Measurements from ENCODE around the gene C1orf105.

The C1orf105 gene

DNA sequence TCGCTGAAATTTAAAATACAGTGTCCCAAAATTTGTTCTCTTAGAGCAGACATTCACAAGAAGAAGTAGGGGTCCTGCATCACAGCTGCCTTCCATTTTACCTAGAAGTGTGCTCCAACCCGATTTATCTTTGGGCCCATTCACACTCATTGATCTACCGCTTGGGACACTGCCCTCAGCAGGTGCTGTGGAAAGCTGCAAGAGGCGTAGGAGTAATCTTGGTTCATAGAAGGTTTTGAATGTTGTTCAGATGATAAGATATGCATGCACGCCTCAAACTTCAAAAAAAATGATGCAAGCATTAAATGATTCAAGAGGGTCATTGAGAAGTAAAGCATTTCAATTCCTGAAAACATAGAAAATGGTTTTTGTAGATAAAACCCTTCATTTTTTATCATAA lies 18.6 kb upstream of the C1orf105 start:
- peaks cover 48% of the 10 kb centered on the region for H3K4me1 Mint-ChIP-seq (ENCODE audit: low read depth)

DNA sequence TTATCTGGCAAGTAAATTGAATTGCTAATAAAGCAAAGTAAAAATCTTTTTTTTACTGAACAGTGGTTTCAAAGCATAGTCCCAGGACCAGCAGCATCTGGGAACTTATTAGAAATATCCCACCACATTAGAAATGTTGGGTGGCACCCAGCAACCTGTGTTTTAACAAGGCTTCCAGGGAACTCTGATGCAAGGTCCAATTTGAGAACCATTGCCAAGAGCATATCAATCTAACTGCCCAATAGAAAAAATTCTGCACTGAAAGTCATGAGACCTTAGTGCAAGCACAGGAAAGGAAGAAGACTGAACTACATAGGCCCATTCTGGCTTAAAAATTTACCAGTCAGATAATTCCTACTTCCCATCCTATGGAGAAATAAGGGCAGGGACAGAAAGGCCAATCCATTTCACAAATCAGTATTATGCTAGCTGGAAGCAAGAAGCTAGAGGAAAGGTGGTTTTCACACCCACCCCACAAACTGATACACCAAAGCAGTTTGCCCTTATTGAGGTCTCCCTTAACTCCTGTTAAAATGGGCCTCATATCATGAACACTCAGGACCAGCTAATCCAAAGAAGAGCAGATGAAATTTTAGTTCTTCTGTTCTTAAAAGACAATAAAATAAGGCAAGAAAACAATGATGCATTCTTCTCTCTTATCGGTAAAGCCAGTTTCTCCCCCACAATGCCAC lies 17.5 kb upstream of the C1orf105 start:
- Mint-ChIP-seq H3K4me3 (no peak overlapping the region), H3K27me3 (no peaks in the 10 kb centered on the region), H3K36me3 (ENCODE audit: low read depth) (no peaks in the 10 kb centered on the region), H3K27ac (no peak overlapping the region), H3K9me3 (no peaks in the 10 kb centered on the region), H3K4me1 (ENCODE audit: low read depth) (peaks cover 37% of the 10 kb centered on the region)

More for the DNA sequence above, 18.6 kb upstream of the C1orf105 start:
- H3K27me3 Mint-ChIP-seq, result no peaks in the 10 kb centered on the region
- no peak overlapping the region for H3K27ac Mint-ChIP-seq
- no peaks in the 10 kb centered on the region for H3K9me3 Mint-ChIP-seq
- H3K36me3 Mint-ChIP-seq (ENCODE audit: low read depth), result no peaks in the 10 kb centered on the region
- no peak overlapping the region for H3K4me3 Mint-ChIP-seq

DNA sequence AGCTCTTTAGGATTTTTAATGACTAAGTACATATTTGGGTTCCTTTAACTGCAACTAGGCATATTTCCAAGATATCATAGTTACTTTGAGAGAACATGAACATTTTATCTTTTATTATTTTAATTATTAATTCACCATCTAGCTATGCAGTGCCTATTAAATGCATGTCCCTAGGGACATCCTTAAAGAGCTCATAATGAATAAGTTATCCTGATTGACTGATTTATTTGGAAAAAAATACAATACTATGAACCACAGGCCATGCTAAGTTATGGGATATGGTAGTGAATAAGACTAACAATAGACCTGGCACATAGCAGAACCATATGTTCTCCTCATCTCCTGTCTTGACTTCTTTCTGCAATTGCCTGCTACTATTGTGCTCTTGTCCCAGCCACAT lies 16.4 kb upstream of the C1orf105 start:
- H3K4me1 Mint-ChIP-seq (ENCODE audit: low read depth), result peaks cover 26% of the 10 kb centered on the region
- H3K9me3 Mint-ChIP-seq, result no peaks in the 10 kb centered on the region
- no peak overlapping the region for H3K27ac Mint-ChIP-seq
- no peak overlapping the region for H3K4me3 Mint-ChIP-seq
- H3K27me3 Mint-ChIP-seq, result no peaks in the 10 kb centered on the region
- H3K36me3 Mint-ChIP-seq (ENCODE audit: low read depth), result no peaks in the 10 kb centered on the region

DNA sequence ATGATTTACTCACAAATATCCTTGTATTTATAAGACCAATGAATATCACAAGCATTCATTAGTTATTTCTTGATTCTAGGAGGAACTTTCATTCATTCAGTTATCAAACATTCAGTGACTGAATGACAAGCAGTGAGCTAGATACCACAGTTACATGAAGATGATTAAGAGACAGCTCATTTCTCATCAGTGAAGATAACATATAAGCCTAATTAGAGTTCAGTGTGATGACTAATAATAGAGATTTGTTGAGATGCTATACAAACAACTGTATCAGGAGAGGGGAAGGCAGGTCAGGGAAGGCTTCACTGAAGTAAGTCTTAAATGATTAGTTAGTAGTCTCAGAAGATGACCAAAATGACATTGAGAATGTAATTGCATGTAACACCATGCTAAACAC lies 14.6 kb upstream of the C1orf105 start:
- Mint-ChIP-seq H3K27ac (no peak overlapping the region), H3K27me3 (no peaks in the 10 kb centered on the region), H3K36me3 (ENCODE audit: low read depth) (no peaks in the 10 kb centered on the region), H3K9me3 (no peaks in the 10 kb centered on the region), H3K4me1 (ENCODE audit: low read depth) (peaks cover 8% of the 10 kb centered on the region), H3K4me3 (no peak overlapping the region)

DNA sequence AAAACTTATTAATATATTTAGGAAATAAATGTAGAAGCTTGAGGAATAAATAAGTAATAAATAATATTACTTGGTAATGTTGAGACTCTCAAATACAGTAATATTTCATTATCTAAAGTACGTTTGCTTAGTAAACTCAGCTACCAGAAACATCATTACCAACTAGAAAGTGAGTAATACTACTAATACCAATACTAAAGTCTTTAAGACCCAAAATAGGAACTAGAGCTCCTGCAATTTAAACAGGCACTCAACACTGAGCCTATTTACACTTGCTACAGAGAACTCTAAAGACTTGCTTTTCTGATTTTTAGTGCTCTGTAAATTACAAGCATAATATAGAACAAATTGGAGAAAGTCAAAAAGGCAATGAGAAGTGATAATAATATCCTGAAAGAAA lies 13.5 kb upstream of the C1orf105 start:
- Mint-ChIP-seq H3K4me1 (ENCODE audit: low read depth) (peaks cover 9% of the 10 kb centered on the region), H3K27ac (no peak overlapping the region), H3K9me3 (no peaks in the 10 kb centered on the region), H3K27me3 (no peaks in the 10 kb centered on the region), H3K36me3 (ENCODE audit: low read depth) (no peaks in the 10 kb centered on the region), H3K4me3 (no peak overlapping the region)

DNA sequence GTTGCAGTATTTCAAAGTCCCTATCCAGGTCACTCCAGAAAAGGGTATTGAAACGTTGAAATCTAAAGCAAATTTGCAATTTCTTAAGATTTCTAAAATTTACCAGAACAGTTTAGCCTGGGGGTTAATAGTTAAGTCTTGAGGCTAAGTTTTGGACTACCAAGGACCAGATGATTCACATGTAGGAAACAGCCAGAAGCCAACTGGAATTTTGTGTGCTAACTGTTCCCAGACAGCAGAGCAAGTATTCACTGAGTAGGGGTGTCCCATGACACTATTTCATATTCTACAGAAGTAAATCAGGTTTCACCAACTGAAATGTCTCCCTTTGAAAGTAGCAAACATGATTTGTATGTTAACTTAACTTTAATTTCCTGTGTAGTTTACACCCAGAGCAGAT lies 11.5 kb upstream of the C1orf105 start:
- no peaks in the 10 kb centered on the region for H3K27me3 Mint-ChIP-seq
- H3K9me3 Mint-ChIP-seq, result no peaks in the 10 kb centered on the region
- H3K4me3 Mint-ChIP-seq, result no peak overlapping the region
- no peaks in the 10 kb centered on the region for H3K36me3 Mint-ChIP-seq (ENCODE audit: low read depth)
- H3K4me1 Mint-ChIP-seq (ENCODE audit: low read depth), result peaks cover 3% of the 10 kb centered on the region
- no peak overlapping the region for H3K27ac Mint-ChIP-seq

DNA sequence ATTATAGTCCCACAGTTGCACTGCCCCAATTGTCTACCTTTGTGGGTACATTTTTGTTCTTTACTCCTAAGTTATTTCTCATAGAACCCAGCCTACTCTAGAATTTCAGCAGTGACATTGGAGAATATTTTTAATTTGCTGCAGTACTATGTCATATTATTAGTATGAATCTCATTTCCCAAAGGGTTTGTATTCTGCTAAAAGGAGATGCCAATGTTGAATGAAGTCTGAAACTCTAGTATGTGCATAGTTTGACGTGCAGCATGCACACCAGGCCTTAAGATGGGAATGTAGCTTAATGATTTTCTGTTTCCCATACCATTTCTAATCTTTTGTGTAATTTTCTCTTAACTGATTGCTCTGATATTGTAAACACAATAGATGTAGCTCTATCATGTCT lies 10.5 kb upstream of the C1orf105 start:
- Mint-ChIP-seq H3K27me3 (no peaks in the 10 kb centered on the region), H3K9me3 (no peaks in the 10 kb centered on the region), H3K36me3 (ENCODE audit: low read depth) (no peaks in the 10 kb centered on the region), H3K27ac (no peak overlapping the region), H3K4me3 (no peak overlapping the region), H3K4me1 (ENCODE audit: low read depth) (peaks cover 3% of the 10 kb centered on the region)

DNA sequence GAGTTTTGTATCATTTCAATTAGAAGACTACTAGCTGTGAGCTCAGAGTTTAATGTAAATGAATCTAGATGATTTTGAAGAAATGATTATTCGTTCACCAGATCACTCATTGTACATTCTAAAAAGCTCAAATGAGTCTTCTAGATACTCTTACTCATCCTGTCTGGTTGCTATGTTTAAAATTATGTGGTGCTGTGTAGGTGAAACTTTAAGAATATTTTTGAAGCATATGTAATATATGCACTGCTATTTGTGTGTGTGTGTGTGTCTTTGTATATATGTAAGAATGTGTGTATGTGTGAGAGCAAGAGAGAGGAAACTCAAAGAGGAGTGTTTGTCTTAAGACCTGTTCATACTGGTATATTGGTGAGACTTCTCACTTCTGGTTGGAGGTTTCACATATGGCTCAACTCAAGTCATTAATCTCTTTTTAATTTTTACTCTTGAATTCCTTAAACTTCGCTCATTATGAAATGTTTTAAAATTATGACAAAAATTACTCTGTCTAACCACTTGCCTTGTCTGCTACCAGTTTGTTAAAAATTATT lies 8.6 kb upstream of the C1orf105 start:
- Mint-ChIP-seq H3K27ac (no peak overlapping the region), H3K27me3 (no peaks in the 10 kb centered on the region), H3K9me3 (no peaks in the 10 kb centered on the region), H3K36me3 (ENCODE audit: low read depth) (no peaks in the 10 kb centered on the region), H3K4me1 (ENCODE audit: low read depth) (peaks cover 3% of the 10 kb centered on the region), H3K4me3 (no peak overlapping the region)

DNA sequence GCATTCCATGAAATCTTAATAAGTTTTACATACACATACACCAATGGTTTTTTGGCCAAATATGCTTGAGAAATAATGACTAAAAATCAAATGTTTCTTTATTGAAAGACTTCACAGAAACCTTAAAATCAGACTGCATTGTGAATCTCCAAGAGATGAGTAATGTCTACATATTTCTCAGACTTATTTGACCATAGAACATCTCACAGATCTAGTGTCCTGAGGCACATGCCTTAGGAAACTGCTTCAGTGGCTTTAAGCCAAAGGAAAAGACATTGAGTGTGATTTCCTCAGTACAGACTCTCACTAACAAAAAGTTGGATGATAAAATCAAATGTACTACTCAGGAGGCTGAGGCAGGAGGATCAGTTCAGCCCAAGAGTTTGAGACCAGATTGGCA lies 6.2 kb upstream of the C1orf105 start:
- Mint-ChIP-seq H3K4me3 (no peak overlapping the region), H3K9me3 (no peaks in the 10 kb centered on the region), H3K27me3 (no peaks in the 10 kb centered on the region), H3K36me3 (ENCODE audit: low read depth) (no peaks in the 10 kb centered on the region), H3K27ac (no peak overlapping the region), H3K4me1 (ENCODE audit: low read depth) (peaks cover 6% of the 10 kb centered on the region)

DNA sequence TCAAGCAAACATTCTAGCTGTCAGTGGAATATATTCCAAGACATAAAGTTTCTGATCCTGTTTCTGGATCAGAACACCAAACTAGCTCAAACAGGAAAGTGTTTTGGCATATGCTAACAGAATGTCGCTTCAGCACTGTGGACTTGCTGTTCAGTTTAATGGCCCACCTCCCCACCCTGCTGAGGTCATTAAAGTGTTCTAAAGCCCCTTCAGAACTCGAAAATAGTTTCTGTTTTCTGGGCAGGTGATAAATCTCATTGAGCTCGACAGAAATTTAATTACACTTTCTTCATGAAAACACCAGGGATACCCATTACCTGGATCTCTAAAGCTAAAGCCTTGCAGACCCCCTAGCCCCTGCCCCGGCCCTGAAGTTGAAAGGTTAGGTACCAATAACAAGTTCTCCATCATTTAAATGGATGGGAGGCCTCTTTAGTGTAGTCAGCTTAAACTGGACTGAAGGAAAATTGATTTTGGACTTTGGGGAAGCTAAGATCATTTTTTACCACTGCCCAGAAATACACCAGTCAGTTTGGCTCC lies 3.9 kb upstream of the C1orf105 start:
- no peaks in the 10 kb centered on the region for H3K9me3 Mint-ChIP-seq
- no peaks in the 10 kb centered on the region for H3K36me3 Mint-ChIP-seq (ENCODE audit: low read depth)
- H3K27me3 Mint-ChIP-seq, result no peaks in the 10 kb centered on the region
- no peak overlapping the region for H3K27ac Mint-ChIP-seq
- H3K4me1 Mint-ChIP-seq (ENCODE audit: low read depth), result peaks cover 10% of the 10 kb centered on the region
- H3K4me3 Mint-ChIP-seq, result no peak overlapping the region

DNA sequence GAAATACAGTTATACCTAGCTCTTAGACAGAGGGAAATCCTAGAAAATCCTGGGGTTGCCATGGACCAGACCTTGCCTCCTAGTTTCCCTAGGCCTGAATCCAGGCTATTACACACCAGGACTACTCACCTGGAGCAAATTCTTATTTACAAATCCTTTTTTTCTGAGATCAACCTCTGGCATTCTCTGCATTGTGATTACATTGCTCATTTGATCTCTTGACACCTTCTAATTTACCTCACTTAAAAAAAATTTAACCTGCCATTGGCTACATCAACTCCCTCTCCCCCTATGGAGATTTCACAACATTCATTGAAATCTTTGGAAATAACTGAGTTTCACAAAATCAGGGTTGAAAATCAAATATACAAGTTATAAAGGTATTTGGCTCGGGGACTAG lies 2.9 kb upstream of the C1orf105 start:
- no peak overlapping the region for H3K4me3 Mint-ChIP-seq
- H3K27ac Mint-ChIP-seq, result no peak overlapping the region
- no peaks in the 10 kb centered on the region for H3K36me3 Mint-ChIP-seq (ENCODE audit: low read depth)
- H3K4me1 Mint-ChIP-seq (ENCODE audit: low read depth), result peaks cover 7% of the 10 kb centered on the region
- no peaks in the 10 kb centered on the region for H3K27me3 Mint-ChIP-seq
- no peaks in the 10 kb centered on the region for H3K9me3 Mint-ChIP-seq

DNA sequence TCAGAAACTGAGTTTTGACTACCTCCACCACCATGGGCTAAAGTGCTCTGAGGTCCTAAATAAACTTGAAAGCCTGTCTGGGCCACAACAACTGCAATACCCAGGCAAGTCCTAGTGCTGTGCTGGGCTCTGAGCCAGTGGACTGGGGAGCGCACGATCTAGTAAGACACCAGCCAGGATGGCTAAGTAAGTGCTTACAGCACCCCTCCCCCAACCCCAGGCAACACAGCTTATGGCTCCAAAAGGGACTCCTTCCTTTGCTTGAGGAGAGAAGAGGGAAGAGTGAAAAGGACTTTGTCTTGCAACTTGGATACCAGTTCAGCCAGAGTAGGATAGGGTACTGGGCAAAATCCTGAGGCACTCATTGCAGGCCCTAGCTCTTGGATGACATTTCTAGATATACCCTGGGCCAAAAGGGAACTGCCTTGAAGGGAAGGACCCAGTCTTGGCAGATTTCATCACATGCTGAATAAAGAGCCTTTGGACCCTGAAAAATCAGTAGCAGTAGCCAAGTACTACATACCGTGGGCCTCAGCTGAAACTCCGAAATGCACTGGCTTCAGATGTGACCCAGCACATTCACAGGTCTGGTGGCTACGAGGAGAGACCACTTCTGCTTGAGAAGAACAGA lies 1.6 kb downstream of the C1orf105 start:
- Mint-ChIP-seq H3K27ac (no peak overlapping the region), H3K4me1 (ENCODE audit: low read depth) (peaks cover 7% of the 10 kb centered on the region), H3K4me3 (no peak overlapping the region), H3K27me3 (no peaks in the 10 kb centered on the region), H3K36me3 (ENCODE audit: low read depth) (no peaks in the 10 kb centered on the region), H3K9me3 (no peaks in the 10 kb centered on the region)

DNA sequence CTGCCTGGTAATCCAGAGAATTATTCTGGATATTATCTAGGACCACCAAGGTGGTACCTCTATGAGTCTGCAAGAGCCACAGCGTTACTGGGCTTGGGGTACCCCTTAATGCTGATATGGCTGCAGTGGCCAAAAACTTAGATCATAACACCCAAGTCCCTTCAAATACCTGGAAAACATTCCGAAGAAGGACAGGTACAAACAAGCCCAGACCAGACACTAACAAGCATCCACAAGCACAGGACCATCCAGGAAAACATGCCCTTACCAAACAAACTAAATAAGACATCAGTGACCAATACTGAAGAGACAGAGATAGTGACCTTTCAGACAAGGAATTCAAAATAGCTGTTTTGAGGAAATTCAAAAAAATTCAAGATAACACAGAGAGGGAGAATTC lies 2.9 kb downstream of the C1orf105 start:
- Mint-ChIP-seq H3K27ac (no peak overlapping the region), H3K4me1 (ENCODE audit: low read depth) (peaks cover 7% of the 10 kb centered on the region), H3K27me3 (no peaks in the 10 kb centered on the region), H3K36me3 (ENCODE audit: low read depth) (no peaks in the 10 kb centered on the region), H3K4me3 (no peak overlapping the region), H3K9me3 (no peaks in the 10 kb centered on the region)

DNA sequence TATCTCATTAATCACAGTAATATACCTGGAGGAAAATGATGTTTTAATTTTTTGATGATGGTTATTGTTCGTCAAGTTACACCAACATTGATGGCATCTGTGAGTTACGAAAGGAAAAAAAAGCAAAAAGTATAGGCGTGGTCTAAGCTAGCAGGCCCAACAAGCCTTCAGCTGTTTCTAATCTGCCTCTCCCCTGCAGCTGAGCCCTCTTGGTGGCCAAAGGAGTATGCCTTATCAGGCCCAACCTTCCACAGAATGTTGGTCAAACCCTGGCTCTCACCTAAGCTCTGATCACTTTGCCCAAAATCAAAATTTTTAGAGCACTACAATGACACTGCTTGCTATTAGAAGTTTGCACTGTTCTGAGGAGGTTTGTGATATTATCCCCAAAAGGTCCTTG lies 4.9 kb downstream of the C1orf105 start:
- Mint-ChIP-seq H3K4me1 (ENCODE audit: low read depth) (peaks cover 15% of the 10 kb centered on the region), H3K27ac (no peak overlapping the region), H3K36me3 (ENCODE audit: low read depth) (no peaks in the 10 kb centered on the region), H3K4me3 (no peak overlapping the region), H3K27me3 (no peaks in the 10 kb centered on the region), H3K9me3 (no peaks in the 10 kb centered on the region)

DNA sequence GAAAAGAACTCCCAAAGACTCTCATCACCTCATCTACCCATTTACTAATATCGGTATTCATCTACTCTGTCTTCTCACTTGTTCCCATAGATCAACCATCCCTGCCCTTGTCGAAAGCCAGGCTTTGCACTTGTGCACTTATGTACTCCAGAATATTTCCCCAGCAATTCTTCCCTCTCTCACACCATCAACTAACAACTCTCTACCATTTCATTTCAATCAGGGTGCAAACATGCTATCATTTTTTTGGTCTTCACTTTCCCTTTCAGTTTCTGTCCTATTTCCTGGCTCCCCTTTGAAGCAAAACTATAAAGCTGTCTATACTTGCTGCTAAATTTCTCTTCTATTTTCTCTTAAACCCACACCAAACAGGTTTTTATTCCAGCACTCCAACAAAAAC lies 6.7 kb downstream of the C1orf105 start:
- no peak overlapping the region for H3K4me3 Mint-ChIP-seq
- H3K36me3 Mint-ChIP-seq (ENCODE audit: low read depth), result no peaks in the 10 kb centered on the region
- no peaks in the 10 kb centered on the region for H3K9me3 Mint-ChIP-seq
- H3K27ac Mint-ChIP-seq, result no peak overlapping the region
- H3K27me3 Mint-ChIP-seq, result no peaks in the 10 kb centered on the region
- peaks cover 29% of the 10 kb centered on the region for H3K4me1 Mint-ChIP-seq (ENCODE audit: low read depth)
